SK-N-SH treated with all-trans-retinoic acid at 6 μM for 48 hours (cell line): ENCODE data around the gene IFITM2.

Experiments used
- ATAC-seq: fragments of 200-7000 bp; cut with Tn5 transposase; 3 replicates; pipeline ENCODE4 v1.9.1; 2020; ENCODE audit warnings: mild to moderate bottlenecking, moderate library complexity
- ARNTL ChIP-seq: fragments of 450-650 bp; formaldehyde crosslinking; IDR thresholded peaks from 2 replicates; pipeline ENCODE4 v1.5.0; 2020; ENCODE audit warnings: low read depth, mild to moderate bottlenecking, moderate library complexity, borderline replicate concordance
- GLIS3 ChIP-seq: fragments of 250-450 bp; sonication (Bioruptor Pico); IDR thresholded peaks from 2 replicates; pipeline ENCODE4 v1.5.0; 2020; ENCODE audit warnings: mild to moderate bottlenecking, moderate library complexity
- ISL1 ChIP-seq: fragments of 250-450 bp; sonication (Bioruptor Pico); IDR thresholded peaks from 2 replicates; pipeline ENCODE4 v2.1.2; 2022; ENCODE audit warnings: mild to moderate bottlenecking, moderate library complexity
- OSR1 ChIP-seq: fragments of 250-450 bp; sonication (Bioruptor Pico); IDR thresholded peaks from 2 replicates; pipeline ENCODE4 v1.8.0; 2022; ENCODE audit warnings: moderate library complexity, mild to moderate bottlenecking, inconsistent platforms
- RARB ChIP-seq: fragments of 250-450 bp; sonication (Bioruptor Pico); IDR thresholded peaks from 2 replicates; pipeline ENCODE4 v1.8.0; 2021; ENCODE audit warnings: mild to moderate bottlenecking, moderate library complexity
- TOX ChIP-seq: fragments of 250-450 bp; sonication (Bioruptor Pico); IDR thresholded peaks from 2 replicates; pipeline ENCODE4 v1.8.0; 2021; ENCODE audit warnings: mild to moderate bottlenecking, moderate library complexity, borderline replicate concordance
- ZC3H10 ChIP-seq: fragments of 250-450 bp; sonication (Bioruptor Pico); IDR thresholded peaks from 2 replicates; pipeline ENCODE4 v1.5.1; 2021; ENCODE audit warnings: mild to moderate bottlenecking, moderate library complexity
- ZFP30 ChIP-seq: fragments of 450-650 bp; formaldehyde crosslinking; IDR thresholded peaks from 2 replicates; pipeline ENCODE4 v1.5.0; 2022; ENCODE audit warnings: mild to moderate bottlenecking, moderate library complexity
- ZNF70 ChIP-seq: fragments of 450-650 bp; formaldehyde crosslinking; IDR thresholded peaks from 2 replicates; pipeline ENCODE4 v1.5.0; 2020; ENCODE audit warnings: mild to moderate bottlenecking, moderate library complexity
- TF ChIP-seq, protein P1 (sequence below): fragments of 250-450 bp; sonication (Bioruptor Pico); IDR thresholded peaks from 2 replicates; pipeline ENCODE4 v1.8.0; 2020; ENCODE audit warnings: mild to moderate bottlenecking, moderate library complexity, borderline replicate concordance
- TF ChIP-seq, protein P2 (sequence below): fragments of 250-450 bp; sonication (Bioruptor Pico); IDR thresholded peaks from 2 replicates; pipeline ENCODE4 v1.5.0; 2020; ENCODE audit warnings: mild to moderate bottlenecking, moderate library complexity
- TF ChIP-seq, protein P3 (sequence below): fragments of 250-450 bp; sonication (Bioruptor Pico); IDR thresholded peaks from 2 replicates; pipeline ENCODE4 v1.8.0; 2021; ENCODE audit warnings: low read depth, mild to moderate bottlenecking, moderate library complexity, borderline replicate concordance
- TF ChIP-seq, protein P4 (sequence below): fragments of 250-450 bp; sonication (Bioruptor Pico); IDR thresholded peaks from 2 replicates; pipeline ENCODE4 v1.5.1; 2021; ENCODE audit warnings: mild to moderate bottlenecking, moderate library complexity
- TF ChIP-seq, protein P5 (sequence below): fragments of 250-450 bp; sonication (Bioruptor Pico); IDR thresholded peaks from 2 replicates; pipeline ENCODE4 v1.5.1; 2020; ENCODE audit warnings: low read depth, mild to moderate bottlenecking, moderate library complexity

Gene IFITM2

DNA sequence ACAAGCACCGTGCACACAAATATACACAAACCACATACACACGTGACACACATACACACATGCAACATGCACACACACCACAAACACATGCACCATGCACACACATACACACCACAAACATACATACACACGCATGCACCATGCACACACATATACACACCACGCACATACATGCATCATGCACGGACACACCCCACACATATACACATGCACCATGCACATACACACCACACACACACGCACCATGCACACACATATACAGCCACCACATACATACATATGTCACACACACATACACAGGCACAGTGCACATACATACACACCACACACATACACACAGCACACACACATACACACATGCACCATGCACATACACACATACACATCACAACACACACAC lies 49.0 kb downstream of the IFITM2 start (continued):
- TF ChIP-seq, protein P1, sequence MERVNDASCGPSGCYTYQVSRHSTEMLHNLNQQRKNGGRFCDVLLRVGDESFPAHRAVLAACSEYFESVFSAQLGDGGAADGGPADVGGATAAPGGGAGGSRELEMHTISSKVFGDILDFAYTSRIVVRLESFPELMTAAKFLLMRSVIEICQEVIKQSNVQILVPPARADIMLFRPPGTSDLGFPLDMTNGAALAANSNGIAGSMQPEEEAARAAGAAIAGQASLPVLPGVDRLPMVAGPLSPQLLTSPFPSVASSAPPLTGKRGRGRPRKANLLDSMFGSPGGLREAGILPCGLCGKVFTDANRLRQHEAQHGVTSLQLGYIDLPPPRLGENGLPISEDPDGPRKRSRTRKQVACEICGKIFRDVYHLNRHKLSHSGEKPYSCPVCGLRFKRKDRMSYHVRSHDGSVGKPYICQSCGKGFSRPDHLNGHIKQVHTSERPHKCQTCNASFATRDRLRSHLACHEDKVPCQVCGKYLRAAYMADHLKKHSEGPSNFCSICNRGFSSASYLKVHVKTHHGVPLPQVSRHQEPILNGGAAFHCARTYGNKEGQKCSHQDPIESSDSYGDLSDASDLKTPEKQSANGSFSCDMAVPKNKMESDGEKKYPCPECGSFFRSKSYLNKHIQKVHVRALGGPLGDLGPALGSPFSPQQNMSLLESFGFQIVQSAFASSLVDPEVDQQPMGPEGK (CRISPR knock-in tag): no peak
- TF ChIP-seq RARB: no peak

DNA sequence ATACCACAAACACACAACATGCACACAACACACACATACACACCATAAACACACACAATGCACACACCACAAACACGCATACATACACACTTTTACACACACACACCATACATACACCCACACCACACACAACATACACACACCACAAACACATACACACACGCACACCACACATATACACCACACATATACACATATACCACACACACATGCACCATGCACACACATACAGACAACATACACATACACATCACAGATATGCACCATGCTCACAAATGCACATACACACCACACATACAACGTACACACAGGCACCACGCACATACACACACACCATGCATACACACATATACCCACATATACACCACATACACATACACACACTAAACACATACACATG lies 50.0 kb downstream of the IFITM2 start:
- TF ChIP-seq OSR1 (CRISPR knock-in tag) (no peak), ISL1 (CRISPR knock-in tag) (no peak)
- TF ChIP-seq, protein P2, sequence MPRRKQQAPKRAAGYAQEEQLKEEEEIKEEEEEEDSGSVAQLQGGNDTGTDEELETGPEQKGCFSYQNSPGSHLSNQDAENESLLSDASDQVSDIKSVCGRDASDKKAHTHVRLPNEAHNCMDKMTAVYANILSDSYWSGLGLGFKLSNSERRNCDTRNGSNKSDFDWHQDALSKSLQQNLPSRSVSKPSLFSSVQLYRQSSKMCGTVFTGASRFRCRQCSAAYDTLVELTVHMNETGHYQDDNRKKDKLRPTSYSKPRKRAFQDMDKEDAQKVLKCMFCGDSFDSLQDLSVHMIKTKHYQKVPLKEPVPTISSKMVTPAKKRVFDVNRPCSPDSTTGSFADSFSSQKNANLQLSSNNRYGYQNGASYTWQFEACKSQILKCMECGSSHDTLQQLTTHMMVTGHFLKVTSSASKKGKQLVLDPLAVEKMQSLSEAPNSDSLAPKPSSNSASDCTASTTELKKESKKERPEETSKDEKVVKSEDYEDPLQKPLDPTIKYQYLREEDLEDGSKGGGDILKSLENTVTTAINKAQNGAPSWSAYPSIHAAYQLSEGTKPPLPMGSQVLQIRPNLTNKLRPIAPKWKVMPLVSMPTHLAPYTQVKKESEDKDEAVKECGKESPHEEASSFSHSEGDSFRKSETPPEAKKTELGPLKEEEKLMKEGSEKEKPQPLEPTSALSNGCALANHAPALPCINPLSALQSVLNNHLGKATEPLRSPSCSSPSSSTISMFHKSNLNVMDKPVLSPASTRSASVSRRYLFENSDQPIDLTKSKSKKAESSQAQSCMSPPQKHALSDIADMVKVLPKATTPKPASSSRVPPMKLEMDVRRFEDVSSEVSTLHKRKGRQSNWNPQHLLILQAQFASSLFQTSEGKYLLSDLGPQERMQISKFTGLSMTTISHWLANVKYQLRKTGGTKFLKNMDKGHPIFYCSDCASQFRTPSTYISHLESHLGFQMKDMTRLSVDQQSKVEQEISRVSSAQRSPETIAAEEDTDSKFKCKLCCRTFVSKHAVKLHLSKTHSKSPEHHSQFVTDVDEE (CRISPR knock-in tag): no peak
- ATAC-seq: no peak

DNA sequence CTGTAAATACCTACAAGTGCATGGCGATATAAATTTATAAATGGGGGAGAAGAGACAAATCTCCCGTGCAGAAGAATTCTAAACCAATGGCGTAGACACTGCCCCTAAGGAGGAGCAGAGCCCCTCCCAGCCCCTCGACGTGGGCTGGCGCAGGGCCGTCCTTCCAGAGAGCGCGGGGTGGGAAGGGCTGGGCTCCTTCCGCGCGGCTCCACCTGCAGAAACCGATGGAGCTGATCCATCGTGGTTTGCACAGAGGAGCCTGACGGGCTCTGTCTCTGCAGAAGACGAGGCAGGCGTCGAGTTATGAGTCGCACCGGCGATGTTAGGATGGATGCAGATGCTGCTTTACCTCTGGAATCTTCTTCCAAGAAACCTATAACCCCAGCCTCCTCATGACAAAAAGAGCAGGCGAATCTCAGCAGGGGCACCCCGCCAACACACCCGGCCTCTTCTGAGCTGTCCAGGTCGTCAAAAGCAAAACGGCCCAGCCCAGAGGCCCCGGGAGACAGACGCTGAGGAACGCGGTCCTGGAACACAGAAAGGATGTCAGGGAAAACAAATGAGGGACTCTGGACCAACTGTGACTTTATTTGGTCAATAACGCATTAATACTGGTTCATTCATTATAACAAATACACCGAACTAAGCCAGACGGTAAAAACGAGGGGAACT lies 50.6 kb downstream of the IFITM2 start:
- ATAC-seq: no peak
- TF ChIP-seq, protein P3, sequence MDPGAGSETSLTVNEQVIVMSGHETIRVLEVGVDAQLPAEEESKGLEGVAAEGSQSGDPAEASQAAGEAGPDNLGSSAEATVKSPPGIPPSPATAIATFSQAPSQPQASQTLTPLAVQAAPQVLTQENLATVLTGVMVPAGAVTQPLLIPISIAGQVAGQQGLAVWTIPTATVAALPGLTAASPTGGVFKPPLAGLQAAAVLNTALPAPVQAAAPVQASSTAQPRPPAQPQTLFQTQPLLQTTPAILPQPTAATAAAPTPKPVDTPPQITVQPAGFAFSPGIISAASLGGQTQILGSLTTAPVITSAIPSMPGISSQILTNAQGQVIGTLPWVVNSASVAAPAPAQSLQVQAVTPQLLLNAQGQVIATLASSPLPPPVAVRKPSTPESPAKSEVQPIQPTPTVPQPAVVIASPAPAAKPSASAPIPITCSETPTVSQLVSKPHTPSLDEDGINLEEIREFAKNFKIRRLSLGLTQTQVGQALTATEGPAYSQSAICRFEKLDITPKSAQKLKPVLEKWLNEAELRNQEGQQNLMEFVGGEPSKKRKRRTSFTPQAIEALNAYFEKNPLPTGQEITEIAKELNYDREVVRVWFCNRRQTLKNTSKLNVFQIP: no peak
- TF ChIP-seq ZNF70 (CRISPR knock-in tag) (no peak), ZFP30 (CRISPR knock-in tag) (no peak), GLIS3 (CRISPR knock-in tag) (no peak), ARNTL (CRISPR knock-in tag) (no peak), TOX (CRISPR knock-in tag) (no peak), ISL1 (CRISPR knock-in tag) (no peak), ZC3H10 (CRISPR knock-in tag) (no peak)
- TF ChIP-seq, protein P1 (CRISPR knock-in tag): no peak
- TF ChIP-seq, protein P4, sequence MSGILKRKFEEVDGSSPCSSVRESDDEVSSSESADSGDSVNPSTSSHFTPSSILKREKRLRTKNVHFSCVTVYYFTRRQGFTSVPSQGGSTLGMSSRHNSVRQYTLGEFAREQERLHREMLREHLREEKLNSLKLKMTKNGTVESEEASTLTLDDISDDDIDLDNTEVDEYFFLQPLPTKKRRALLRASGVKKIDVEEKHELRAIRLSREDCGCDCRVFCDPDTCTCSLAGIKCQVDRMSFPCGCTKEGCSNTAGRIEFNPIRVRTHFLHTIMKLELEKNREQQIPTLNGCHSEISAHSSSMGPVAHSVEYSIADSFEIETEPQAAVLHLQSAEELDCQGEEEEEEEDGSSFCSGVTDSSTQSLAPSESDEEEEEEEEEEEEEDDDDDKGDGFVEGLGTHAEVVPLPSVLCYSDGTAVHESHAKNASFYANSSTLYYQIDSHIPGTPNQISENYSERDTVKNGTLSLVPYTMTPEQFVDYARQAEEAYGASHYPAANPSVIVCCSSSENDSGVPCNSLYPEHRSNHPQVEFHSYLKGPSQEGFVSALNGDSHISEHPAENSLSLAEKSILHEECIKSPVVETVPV (CRISPR knock-in tag): no peak
- TF ChIP-seq, protein P5, sequence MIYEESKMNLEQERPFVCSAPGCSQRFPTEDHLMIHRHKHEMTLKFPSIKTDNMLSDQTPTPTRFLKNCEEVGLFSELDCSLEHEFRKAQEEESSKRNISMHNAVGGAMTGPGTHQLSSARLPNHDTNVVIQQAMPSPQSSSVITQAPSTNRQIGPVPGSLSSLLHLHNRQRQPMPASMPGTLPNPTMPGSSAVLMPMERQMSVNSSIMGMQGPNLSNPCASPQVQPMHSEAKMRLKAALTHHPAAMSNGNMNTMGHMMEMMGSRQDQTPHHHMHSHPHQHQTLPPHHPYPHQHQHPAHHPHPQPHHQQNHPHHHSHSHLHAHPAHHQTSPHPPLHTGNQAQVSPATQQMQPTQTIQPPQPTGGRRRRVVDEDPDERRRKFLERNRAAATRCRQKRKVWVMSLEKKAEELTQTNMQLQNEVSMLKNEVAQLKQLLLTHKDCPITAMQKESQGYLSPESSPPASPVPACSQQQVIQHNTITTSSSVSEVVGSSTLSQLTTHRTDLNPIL (CRISPR knock-in tag): no peak
